ENCODE results near the gene SASH3.

Gene SASH3

DNA sequence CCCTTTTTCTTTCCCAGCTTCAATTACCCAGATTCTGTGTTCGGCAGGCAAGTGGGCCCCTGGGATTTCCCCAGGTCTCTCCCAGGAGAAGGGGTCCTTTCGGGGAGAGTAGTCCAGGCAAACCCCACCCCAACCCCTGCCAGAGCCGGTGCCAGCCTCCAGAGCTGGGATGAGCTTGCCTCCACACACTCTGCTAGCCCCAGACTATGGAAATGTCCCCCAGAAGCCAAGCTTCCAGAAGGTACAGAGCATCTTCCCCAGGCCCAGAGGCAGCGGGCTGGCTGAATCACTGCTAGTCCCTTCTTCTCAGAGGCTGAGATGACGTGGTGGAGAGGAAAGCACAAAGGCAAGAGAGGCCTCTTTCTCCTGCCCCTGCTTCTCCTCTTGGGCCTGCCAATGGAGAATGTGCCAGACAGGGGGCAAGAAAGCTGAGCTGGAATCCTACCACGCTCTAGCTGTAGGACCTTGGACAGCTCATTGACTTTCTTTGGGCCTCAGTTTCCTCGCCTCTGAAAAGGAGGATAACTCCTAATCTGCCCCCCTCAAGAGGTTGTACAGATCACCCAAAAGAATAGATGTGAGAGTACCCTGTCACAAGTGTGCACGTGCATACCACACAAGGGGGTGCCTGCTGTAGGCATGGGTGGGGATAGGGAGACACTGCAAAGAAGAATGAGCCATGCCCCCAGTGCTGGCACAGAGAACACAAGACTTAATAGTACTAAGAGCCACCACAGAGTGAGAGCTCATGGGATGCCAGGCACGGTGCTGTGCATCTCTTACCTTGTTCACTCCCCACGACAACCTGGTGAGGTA is 2.1 kb downstream of the SASH3 start:
- TF ChIP-seq, protein P1, sequence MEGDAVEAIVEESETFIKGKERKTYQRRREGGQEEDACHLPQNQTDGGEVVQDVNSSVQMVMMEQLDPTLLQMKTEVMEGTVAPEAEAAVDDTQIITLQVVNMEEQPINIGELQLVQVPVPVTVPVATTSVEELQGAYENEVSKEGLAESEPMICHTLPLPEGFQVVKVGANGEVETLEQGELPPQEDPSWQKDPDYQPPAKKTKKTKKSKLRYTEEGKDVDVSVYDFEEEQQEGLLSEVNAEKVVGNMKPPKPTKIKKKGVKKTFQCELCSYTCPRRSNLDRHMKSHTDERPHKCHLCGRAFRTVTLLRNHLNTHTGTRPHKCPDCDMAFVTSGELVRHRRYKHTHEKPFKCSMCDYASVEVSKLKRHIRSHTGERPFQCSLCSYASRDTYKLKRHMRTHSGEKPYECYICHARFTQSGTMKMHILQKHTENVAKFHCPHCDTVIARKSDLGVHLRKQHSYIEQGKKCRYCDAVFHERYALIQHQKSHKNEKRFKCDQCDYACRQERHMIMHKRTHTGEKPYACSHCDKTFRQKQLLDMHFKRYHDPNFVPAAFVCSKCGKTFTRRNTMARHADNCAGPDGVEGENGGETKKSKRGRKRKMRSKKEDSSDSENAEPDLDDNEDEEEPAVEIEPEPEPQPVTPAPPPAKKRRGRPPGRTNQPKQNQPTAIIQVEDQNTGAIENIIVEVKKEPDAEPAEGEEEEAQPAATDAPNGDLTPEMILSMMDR (conservative IDR thresholded peaks at IDR 0.05; ENCODE audit: control insufficient read depth, insufficient read depth, low read depth, low read length) = no peak
- H3K4me3 ChIP-seq (ENCODE audit: control insufficient read depth, low read depth, low read length) = no peak overlapping the region
- no peak for DNase-seq (ENCODE audit: low read depth)

GRCh38 chrX:129782706-129783105 is 3.0 kb downstream of the SASH3 start:
- no peak for DNase-seq (ENCODE audit: low read depth)
- TF ChIP-seq, protein P1 (conservative IDR thresholded peaks at IDR 0.05; ENCODE audit: control insufficient read depth, insufficient read depth, low read depth, low read length) = no peak
- H3K4me3 ChIP-seq (ENCODE audit: control insufficient read depth, low read depth, low read length) = no peak overlapping the region

GRCh38 chrX:129783291-129783713 is 3.6 kb downstream of the SASH3 start:
- TF ChIP-seq, protein P1 (conservative IDR thresholded peaks at IDR 0.05; ENCODE audit: control insufficient read depth, insufficient read depth, low read depth, low read length) = no peak
- DNase-seq (ENCODE audit: low read depth) = no peak
- H3K4me3 ChIP-seq (ENCODE audit: control insufficient read depth, low read depth, low read length) = no peak overlapping the region

- no peak overlapping the region for H3K4me3 ChIP-seq (ENCODE audit: control insufficient read depth, low read depth, low read length)
- TF ChIP-seq, protein P1 (conservative IDR thresholded peaks at IDR 0.05; ENCODE audit: control insufficient read depth, insufficient read depth, low read depth, low read length) = no peak
- DNase-seq (ENCODE audit: low read depth) = no peak
Measured at GRCh38 chrX:129784371-129784770, 4.6 kb downstream of the SASH3 start.

DNA sequence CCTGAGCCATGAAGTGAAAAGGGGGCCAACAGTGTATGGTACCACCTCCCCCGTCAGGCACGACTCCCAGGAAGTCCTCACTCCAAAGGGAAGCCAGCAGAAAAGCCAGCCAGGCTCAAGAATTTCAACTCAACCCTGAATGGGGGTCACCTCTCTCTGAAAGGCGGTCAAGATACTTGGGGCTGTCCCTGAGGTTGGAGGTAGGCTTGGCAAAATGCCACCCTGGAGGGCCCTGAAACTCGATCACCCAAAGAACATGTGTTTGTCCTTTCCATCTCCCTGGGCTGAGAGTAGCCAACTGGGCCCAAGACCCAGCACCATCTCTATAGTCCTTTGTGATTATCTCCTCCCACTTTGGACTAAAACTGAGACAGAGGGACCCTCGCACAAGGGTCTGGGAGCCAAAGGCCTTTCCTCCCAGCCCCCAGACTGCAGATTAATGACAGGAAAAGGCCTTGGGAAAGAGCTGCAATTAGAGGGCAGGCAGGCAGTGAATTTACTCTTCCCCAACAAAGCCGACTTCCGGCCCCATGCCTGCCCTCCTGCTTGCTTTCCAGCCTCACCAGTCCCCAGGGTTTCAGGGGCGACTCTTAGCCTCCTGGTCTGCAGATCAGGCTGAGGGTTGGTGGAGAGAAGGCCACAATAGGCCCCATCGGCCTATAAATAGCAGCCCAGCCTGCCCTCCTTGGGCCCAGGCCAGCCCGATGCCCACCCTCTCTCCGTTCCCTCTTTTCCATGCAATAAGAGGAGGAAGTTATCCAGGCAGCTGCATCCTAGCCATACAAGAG is 5.6 kb downstream of the SASH3 start:
- no peak overlapping the region for H3K4me3 ChIP-seq (ENCODE audit: control insufficient read depth, low read depth, low read length)
- DNase-seq (ENCODE audit: low read depth) = no peak
- TF ChIP-seq, protein P1 (conservative IDR thresholded peaks at IDR 0.05; ENCODE audit: control insufficient read depth, insufficient read depth, low read depth, low read length) = no peak

DNA sequence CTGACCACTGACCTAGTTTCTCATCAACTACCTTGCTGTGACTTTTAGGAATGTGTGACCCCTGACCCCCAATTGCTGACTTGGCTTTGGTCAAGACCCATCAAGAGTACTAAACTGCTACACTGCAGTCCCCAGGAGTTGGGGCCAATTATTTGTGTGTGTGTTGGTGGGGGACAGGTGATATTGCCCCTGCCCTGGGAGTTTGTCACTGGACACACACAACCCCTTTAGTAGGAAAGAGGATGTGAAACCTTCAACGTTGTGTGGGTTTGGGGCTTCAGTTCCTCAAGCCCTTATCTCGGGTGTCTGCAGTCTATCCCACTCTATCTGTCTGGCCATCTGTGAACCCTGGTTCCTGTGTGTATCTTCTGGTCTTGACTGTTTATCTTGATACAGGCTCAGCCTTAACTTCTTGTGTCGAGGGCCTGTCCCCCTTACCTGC is 6.5 kb downstream of the SASH3 start:
- TF ChIP-seq, protein P1 (conservative IDR thresholded peaks at IDR 0.05; ENCODE audit: control insufficient read depth, insufficient read depth, low read depth, low read length) = no peak
- DNase-seq (ENCODE audit: low read depth) = no peak
- H3K4me3 ChIP-seq (ENCODE audit: control insufficient read depth, low read depth, low read length) = no peak overlapping the region

Data from fibroblast of mammary gland (primary cell).